AG04449 (cell line): ENCODE measurements around the gene SLC35B4.

Source experiments
- CTCF ChIA-PET: fragments of 350-600 bp; formaldehyde crosslinking; extraction: SDS; loops from one replicate; lab custom pipeline; 2021; ENCODE audit warnings: antibody characterized with exemption; lab: Yijun Ruan, JAX
- POLR2A ChIA-PET: fragments of 400-600, 350-600 bp; formaldehyde crosslinking; extraction: SDS; loops from one replicate; lab custom pipeline; 2020; ENCODE audit warnings: antibody characterized with exemption, inconsistent platforms; lab: Yijun Ruan, JAX
- DNase-seq: peaks from one replicate; pipeline ENCODE4 v3.0.0-alpha.2; 2010; ENCODE audit warnings: low read depth, low spot score
- H3K4me3 ChIP-seq: 2 replicates; pipeline ENCODE4 v1.5.1; 2011; ENCODE audit warnings: low read depth, mild to moderate bottlenecking, control low read depth, low read length
- TF ChIP-seq, protein P1 (sequence below): IDR thresholded peaks from one replicate; pipeline ENCODE4 v1.5.1; 2011; ENCODE audit warnings: mild to moderate bottlenecking, moderate library complexity, low read length, control low read depth, inconsistent platforms; ENCODE audit not compliant: insufficient read depth; ENCODE audit errors: missing control alignments

SLC35B4 gene

DNA sequence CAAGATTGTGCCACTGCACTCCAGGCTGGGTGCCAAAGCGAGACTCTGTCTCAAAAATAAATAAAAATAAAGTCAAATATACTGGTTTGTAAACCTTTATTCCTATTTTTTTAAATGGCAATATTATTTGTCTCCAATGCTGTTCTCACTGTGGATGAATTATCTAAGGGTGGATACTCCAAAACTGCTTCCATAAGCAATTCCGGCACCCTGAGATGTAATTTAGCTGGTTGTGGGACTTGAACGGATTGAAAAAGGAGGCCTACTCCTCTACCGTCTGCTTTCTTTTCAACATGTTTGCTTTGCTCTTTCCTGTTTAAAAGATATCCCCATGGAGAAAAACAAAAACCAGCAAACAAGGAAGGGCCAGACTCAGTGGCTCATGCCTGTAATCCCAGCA, 54.4 kb downstream of the SLC35B4 start:
- no peak for DNase-seq
- TF ChIP-seq, protein P1, sequence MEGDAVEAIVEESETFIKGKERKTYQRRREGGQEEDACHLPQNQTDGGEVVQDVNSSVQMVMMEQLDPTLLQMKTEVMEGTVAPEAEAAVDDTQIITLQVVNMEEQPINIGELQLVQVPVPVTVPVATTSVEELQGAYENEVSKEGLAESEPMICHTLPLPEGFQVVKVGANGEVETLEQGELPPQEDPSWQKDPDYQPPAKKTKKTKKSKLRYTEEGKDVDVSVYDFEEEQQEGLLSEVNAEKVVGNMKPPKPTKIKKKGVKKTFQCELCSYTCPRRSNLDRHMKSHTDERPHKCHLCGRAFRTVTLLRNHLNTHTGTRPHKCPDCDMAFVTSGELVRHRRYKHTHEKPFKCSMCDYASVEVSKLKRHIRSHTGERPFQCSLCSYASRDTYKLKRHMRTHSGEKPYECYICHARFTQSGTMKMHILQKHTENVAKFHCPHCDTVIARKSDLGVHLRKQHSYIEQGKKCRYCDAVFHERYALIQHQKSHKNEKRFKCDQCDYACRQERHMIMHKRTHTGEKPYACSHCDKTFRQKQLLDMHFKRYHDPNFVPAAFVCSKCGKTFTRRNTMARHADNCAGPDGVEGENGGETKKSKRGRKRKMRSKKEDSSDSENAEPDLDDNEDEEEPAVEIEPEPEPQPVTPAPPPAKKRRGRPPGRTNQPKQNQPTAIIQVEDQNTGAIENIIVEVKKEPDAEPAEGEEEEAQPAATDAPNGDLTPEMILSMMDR = no peak
- no peak overlapping the region for H3K4me3 ChIP-seq
- CTCF ChIA-PET = no interaction called here
- POLR2A ChIA-PET = interaction anchor here (0.7 kb wide), 1 partner anchor 181 kb away, joined by 6 read pairs; no protein-coding TSS in a partner anchor

- ChIA-PET CTCF (no interaction called here), POLR2A (no interaction called here)
- no peak for DNase-seq
- H3K4me3 ChIP-seq = no peak overlapping the region
- TF ChIP-seq, protein P1 = no peak
These were observed 60.9 kb downstream of the SLC35B4 start for GRCh38 chr7:134255814-134256213.

DNA sequence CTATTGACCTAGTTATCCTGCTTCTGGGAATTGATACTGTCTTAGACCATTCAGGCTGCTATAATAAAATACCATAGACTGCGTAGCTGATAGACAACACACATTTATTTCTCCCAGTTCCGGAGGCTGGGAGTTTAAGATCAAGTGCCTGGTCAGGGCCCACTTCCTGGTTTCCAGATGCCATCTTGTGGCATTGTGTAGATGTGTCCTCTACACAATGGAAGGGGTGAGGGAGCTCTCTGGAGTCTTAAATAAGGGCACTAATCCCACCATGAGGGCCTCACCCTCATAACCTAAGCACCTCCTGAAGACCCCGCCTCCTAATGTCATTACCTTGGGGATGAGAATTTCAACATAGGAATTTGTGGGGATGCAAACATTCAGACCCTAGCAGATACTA, 62.4 kb downstream of the SLC35B4 start:
- no peak overlapping the region for H3K4me3 ChIP-seq
- TF ChIP-seq, protein P1 = no peak
- ChIA-PET POLR2A (no interaction called here), CTCF (no interaction called here)
- no peak for DNase-seq

DNA sequence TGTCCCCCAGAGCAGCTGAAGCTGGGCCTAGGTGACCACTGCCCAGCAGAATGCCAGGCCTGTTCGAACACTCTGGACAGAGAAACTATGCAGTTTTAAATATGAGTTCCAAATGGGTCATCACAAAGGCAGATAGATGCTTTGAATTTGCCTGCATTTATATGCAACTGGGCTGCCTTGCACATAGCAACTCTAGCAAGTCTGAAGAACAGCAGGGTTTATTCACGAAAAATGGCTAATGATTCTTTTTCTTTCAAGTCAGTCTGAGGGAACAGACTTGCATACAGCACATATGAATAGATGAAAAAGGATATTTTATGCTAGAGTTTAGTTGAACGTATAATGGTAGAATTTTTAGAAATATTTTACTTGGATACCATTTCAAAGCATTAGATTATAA, 68.5 kb downstream of the SLC35B4 start:
- ChIA-PET POLR2A (no interaction called here), CTCF (no interaction called here)
- no peak for DNase-seq
- TF ChIP-seq, protein P1 = no peak
- no peak overlapping the region for H3K4me3 ChIP-seq

- H3K4me3 ChIP-seq = no peak overlapping the region
- TF ChIP-seq, protein P1 = no peak
- no peak for DNase-seq
- CTCF ChIA-PET = no interaction called here
- POLR2A ChIA-PET = no interaction called here
These were observed 70.0 kb downstream of the SLC35B4 start for GRCh38 chr7:134246761-134247160.

- DNase-seq = no peak
- CTCF ChIA-PET = no interaction called here
- no peak overlapping the region for H3K4me3 ChIP-seq
- POLR2A ChIA-PET = no interaction called here
- TF ChIP-seq, protein P1 = no peak
These were observed 70.4 kb downstream of the SLC35B4 start for GRCh38 chr7:134246347-134246746.

GRCh38 chr7:134245253-134245652, 71.5 kb downstream of the SLC35B4 start:
- TF ChIP-seq, protein P1 = no peak
- ChIA-PET POLR2A (no interaction called here), CTCF (no interaction called here)
- DNase-seq = no peak
- no peak overlapping the region for H3K4me3 ChIP-seq
